Liver (tissue), 9 donors: Measurements from ENCODE around the gene NDUFAF8. TPM values are rescaled to one million over a fixed set of nuclear protein-coding genes. Genes with fewer than 3 reads are reported as not detected.

Source experiments
- DNase-seq: peaks from one replicate; pipeline ENCODE4 v3.0.0-alpha.2; 2017; ENCODE audit warnings: low spot score
- H3K27ac ChIP-seq, 2 donors: one replicate each; pipeline ENCODE4 v1.7.0; 2013; ENCODE audit warnings: inconsistent platforms in 2 of 2, low read length in 2 of 2, control low read depth in 1 of 2, low read depth in 1 of 2, mild to moderate bottlenecking in 1 of 2
- H3K27me3 ChIP-seq, 4 donors: one replicate each; pipeline versions ENCODE4 v1.6.1 to v1.7.0; 2013; ENCODE audit warnings: low read length in 3 of 4, inconsistent platforms in 1 of 4, mild to moderate bottlenecking in 1 of 4, moderate library complexity in 1 of 4; ENCODE audit not compliant: control insufficient read depth in 4 of 4, insufficient read depth in 4 of 4
- H3K36me3 ChIP-seq, 4 donors: one replicate each; pipeline versions ENCODE4 v1.6.1 to v1.7.0; 2013; ENCODE audit warnings: low read length in 3 of 4, mild to moderate bottlenecking in 3 of 4, low read depth in 1 of 4, moderate library complexity in 1 of 4; ENCODE audit not compliant: control insufficient read depth in 4 of 4, insufficient read depth in 3 of 4
- H3K4me1 ChIP-seq, 4 donors: one replicate each; pipeline versions ENCODE4 v1.6.1 to v1.7.0; 2013; ENCODE audit warnings: low read length in 3 of 4, mild to moderate bottlenecking in 3 of 4, moderate library complexity in 1 of 4; ENCODE audit not compliant: control insufficient read depth in 4 of 4, insufficient read depth in 4 of 4
- H3K4me3 ChIP-seq, 3 donors: one replicate each; pipeline versions ENCODE4 v1.6.1 to v1.7.0; 2013; ENCODE audit warnings: low read length in 3 of 3, control low read depth in 1 of 3, low read depth in 1 of 3, mild to moderate bottlenecking in 1 of 3
- H3K9ac ChIP-seq, 2 donors: one replicate each; pipeline ENCODE4 v1.7.0; 2013; ENCODE audit warnings: low read length in 2 of 2, mild to moderate bottlenecking in 2 of 2, moderate library complexity in 2 of 2, control low read depth in 1 of 2, low read depth in 1 of 2
- H3K9me3 ChIP-seq, 4 donors: one replicate each; pipeline versions ENCODE4 v1.6.1 to v1.7.0; 2013; ENCODE audit warnings: low read length in 3 of 4; ENCODE audit not compliant: control insufficient read depth in 4 of 4
- ATF3 ChIP-seq: IDR thresholded peaks from 2 replicates; pipeline ENCODE4 v1.6.1; 2016; ENCODE audit warnings: antibody characterized with exemption
- CTCF ChIP-seq: fragments of 150-350 bp; IDR thresholded peaks from 2 replicates; pipeline ENCODE4 v1.5.1; 2017; ENCODE audit warnings: improper control_type of control experiment, low read depth, low read length; ENCODE audit not compliant: missing input control
- EGR1 ChIP-seq, 2 donors: IDR thresholded peaks; 2 replicates each; pipeline ENCODE4 v1.6.1; 2016 to 2018; ENCODE audit warnings: antibody characterized with exemption in 2 of 2, low read depth in 2 of 2
- FOXA1 ChIP-seq: IDR thresholded peaks from 2 replicates; pipeline ENCODE4 v1.6.1; 2016; ENCODE audit warnings: antibody characterized with exemption
- FOXA2 ChIP-seq: IDR thresholded peaks from 2 replicates; pipeline ENCODE4 v1.6.1; 2016; ENCODE audit warnings: antibody characterized with exemption
- GABPA ChIP-seq, 2 donors: IDR thresholded peaks in 1 of 2; conservative IDR thresholded peaks in 1 of 2; 2 replicates each; pipeline ENCODE4 v1.6.1; 2016; ENCODE audit warnings: antibody characterized with exemption in 2 of 2, mild to moderate bottlenecking in 1 of 2, moderate library complexity in 1 of 2
- HNF4A ChIP-seq, 2 donors: conservative IDR thresholded peaks; 2 replicates each; pipeline ENCODE4 v1.6.1; 2016; ENCODE audit warnings: antibody characterized with exemption in 2 of 2, mild to moderate bottlenecking in 2 of 2
- HNF4G ChIP-seq: IDR thresholded peaks from 2 replicates; pipeline ENCODE4 v1.6.1; 2016; ENCODE audit warnings: antibody characterized with exemption
- JUND ChIP-seq, 2 donors: IDR thresholded peaks; 2 replicates each; pipeline ENCODE4 v1.6.1; 2016; ENCODE audit warnings: antibody characterized with exemption in 2 of 2
- NR2F2 ChIP-seq: IDR thresholded peaks from 2 replicates; pipeline ENCODE4 v1.6.1; 2016; ENCODE audit warnings: antibody characterized with exemption
- RAD21 ChIP-seq, 2 donors: IDR thresholded peaks; 2 replicates each; pipeline ENCODE4 v1.6.1; 2016; ENCODE audit warnings: antibody characterized with exemption in 2 of 2, mild to moderate bottlenecking in 2 of 2
- REST ChIP-seq: IDR thresholded peaks from 2 replicates; pipeline ENCODE4 v1.6.1; 2016; ENCODE audit warnings: antibody characterized with exemption, mild to moderate bottlenecking
- RXRA ChIP-seq, 2 donors: IDR thresholded peaks; 2 replicates each; pipeline ENCODE4 v1.6.1; 2017 to 2018; ENCODE audit warnings: antibody characterized with exemption in 2 of 2, mild to moderate bottlenecking in 1 of 2
- SP1 ChIP-seq: IDR thresholded peaks from 2 replicates; pipeline ENCODE4 v1.6.1; 2018; ENCODE audit warnings: antibody characterized with exemption, mild to moderate bottlenecking
- TAF1 ChIP-seq: conservative IDR thresholded peaks from 2 replicates; pipeline ENCODE4 v1.6.1; 2016; ENCODE audit warnings: antibody characterized with exemption, mild to moderate bottlenecking
- YY1 ChIP-seq: IDR thresholded peaks from 2 replicates; pipeline ENCODE4 v1.6.1; 2016; ENCODE audit warnings: antibody characterized with exemption, mild to moderate bottlenecking
- WGBS: extraction: QIAGEN DNeasy Blood & Tissue Kit; methylation state at CpG from one replicate; pipeline ENCODE4 v1.1.7; 2013; 5-methylcytosine and 5-hydroxymethylcytosine counted together
- polyA plus RNA-seq, 2 donors: library from polyadenylated mRNA; stranded (reverse) in 1 of 2; unstranded in 1 of 2; fragments of 200-250 nt in 1 of 2; fragments of >200 nt in 1 of 2; fragmentation: Nextera tagmentation in 1 of 2; extraction: Ambion mirVana in 1 of 2; gene quantifications; one replicate each; pipeline versions ENCODE4 v1.2.1 to v1.2.3, GENCODE V29; 2013 to 2015
- total RNA-seq, 2 donors: library from RNA; depleted of rRNA; stranded (reverse); fragments of >200 nt; gene quantifications; one replicate each; pipeline ENCODE4 v1.2.3, GENCODE V29; 2014
- donor health status: healthy.
- donor health status: healthy.
- donor health status: healthy.
- donor health status: healthy.
- donor health status: healthy.

The NDUFAF8 gene
- total and polyA plus RNA-seq, 4 donors, result 8.3 to 67.4 (median 15.5) TPM

GRCh38 chr17:81194941-81195901 lies 43.9 kb upstream of the NDUFAF8 start:
- WGBS, result 96% methylated on average over 37 of the region's 37 CpGs
- Histone ChIP-seq H3K27ac (no peak overlapping the region), H3K9me3 (no peaks in the 10 kb centered on the region), H3K36me3 (no peaks in the 10 kb centered on the region), H3K9ac (no peak overlapping the region), H3K4me3 (no peak overlapping the region), H3K4me1 (no peaks in the 10 kb centered on the region), H3K27me3 (no peaks in the 10 kb centered on the region)
- no peak for DNase-seq
- TF ChIP-seq HNF4G, result no peak
- no peak for TF ChIP-seq JUND (IDR thresholded peaks at IDR 0.05)
- TF ChIP-seq YY1, result no peak
- TF ChIP-seq REST, result no peak
- TF ChIP-seq FOXA2, result no peak
- no peak for TF ChIP-seq RXRA (IDR thresholded peaks at IDR 0.05)
- TF ChIP-seq SP1, result no peak
- TF ChIP-seq CTCF, result no peak
- TF ChIP-seq RAD21 (IDR thresholded peaks at IDR 0.05), result no peak
- TF ChIP-seq GABPA (IDR thresholded peaks at IDR 0.05 in 1 of 2, conservative IDR thresholded peaks at IDR 0.05 in 1 of 2), result no peak
- TF ChIP-seq NR2F2, result no peak
- no peak for TF ChIP-seq ATF3
- no peak for TF ChIP-seq HNF4A (conservative IDR thresholded peaks at IDR 0.05)
- TF ChIP-seq EGR1 (IDR thresholded peaks at IDR 0.05; ENCODE audit: low read depth in 2 of 2), result no peak

GRCh38 chr17:81195941-81196495 lies 43.1 kb upstream of the NDUFAF8 start:
- no peak for DNase-seq
- Histone ChIP-seq H3K27me3 (no peaks in the 10 kb centered on the region), H3K4me3 (no peak overlapping the region), H3K9me3 (no peaks in the 10 kb centered on the region), H3K4me1 (no peaks in the 10 kb centered on the region), H3K36me3 (no peaks in the 10 kb centered on the region), H3K9ac (no peak overlapping the region), H3K27ac (no peak overlapping the region)
- WGBS, result 95% methylated on average over 14 of the region's 14 CpGs
- TF ChIP-seq NR2F2, result no peak
- TF ChIP-seq CTCF, result no peak
- no peak for TF ChIP-seq TAF1
- TF ChIP-seq FOXA1, result no peak
